SK-N-SH (cell line): ENCODE results near the gene TMSB4Y.

ENCODE experiments used
- CHD2 ChIP-seq: fragments of 150-350 bp; IDR thresholded peaks from 2 replicates; pipeline ENCODE4 v1.6.1; 2018; ENCODE audit warnings: low read length; ENCODE audit not compliant: partially characterized antibody
- CTCF ChIP-seq: fragments of 200-600 bp; sonication (generic); IDR thresholded peaks from 2 replicates; pipeline ENCODE4 v1.6.1; 2017; ENCODE audit warnings: antibody characterized with exemption, mild to moderate bottlenecking, moderate library complexity
- JUND ChIP-seq: IDR thresholded peaks from 2 replicates; pipeline ENCODE4 v1.4.0; 2012
- NRF1 ChIP-seq: IDR thresholded peaks from 2 replicates; pipeline ENCODE4 v1.6.1; 2012; ENCODE audit warnings: low read depth, mild to moderate bottlenecking, low read length
- POLR2AphosphoS5 ChIP-seq: IDR thresholded peaks from 2 replicates; pipeline ENCODE4 v1.6.1; 2012; ENCODE audit warnings: low read depth, low read length
- RAD21 ChIP-seq: IDR thresholded peaks from 2 replicates; pipeline ENCODE4 v1.6.1; 2012; ENCODE audit warnings: mild to moderate bottlenecking, low read length
- RCOR1 ChIP-seq: fragments of 150-350 bp; IDR thresholded peaks from 2 replicates; pipeline ENCODE4 v1.6.1; 2017; ENCODE audit warnings: antibody characterized with exemption, low read length
- RFX5 ChIP-seq: IDR thresholded peaks from 2 replicates; pipeline ENCODE4 v1.6.1; 2012; ENCODE audit warnings: mild to moderate bottlenecking, improper control_type of control experiment, low read length
- SIN3A ChIP-seq: IDR thresholded peaks from 2 replicates; pipeline ENCODE4 v1.6.1; 2012; ENCODE audit warnings: low read depth, mild to moderate bottlenecking, low read length, moderate library complexity, borderline replicate concordance
- TEAD4 ChIP-seq: IDR thresholded peaks from 2 replicates; pipeline ENCODE4 v1.4.0; 2012; ENCODE audit warnings: mild to moderate bottlenecking, borderline replicate concordance; ENCODE audit not compliant: insufficient read depth
- ZBTB33 ChIP-seq: IDR thresholded peaks from 2 replicates; pipeline ENCODE4 v1.4.0; 2012; ENCODE audit warnings: low read depth, borderline replicate concordance
- TF ChIP-seq, protein P1 (sequence below): IDR thresholded peaks from 2 replicates; pipeline ENCODE4 v1.6.1; 2012; ENCODE audit warnings: mild to moderate bottlenecking, low read depth, low read length, moderate library complexity
- TF ChIP-seq, protein P2 (sequence below): IDR thresholded peaks from 2 replicates; pipeline ENCODE4 v1.4.0; 2012; ENCODE audit warnings: low read depth
- TF ChIP-seq, protein P3 (sequence below): fragments of 150-350 bp; IDR thresholded peaks from 2 replicates; pipeline ENCODE4 v1.6.1; 2017; ENCODE audit warnings: antibody characterized with exemption, low read length, low read depth, borderline replicate concordance

DNA sequence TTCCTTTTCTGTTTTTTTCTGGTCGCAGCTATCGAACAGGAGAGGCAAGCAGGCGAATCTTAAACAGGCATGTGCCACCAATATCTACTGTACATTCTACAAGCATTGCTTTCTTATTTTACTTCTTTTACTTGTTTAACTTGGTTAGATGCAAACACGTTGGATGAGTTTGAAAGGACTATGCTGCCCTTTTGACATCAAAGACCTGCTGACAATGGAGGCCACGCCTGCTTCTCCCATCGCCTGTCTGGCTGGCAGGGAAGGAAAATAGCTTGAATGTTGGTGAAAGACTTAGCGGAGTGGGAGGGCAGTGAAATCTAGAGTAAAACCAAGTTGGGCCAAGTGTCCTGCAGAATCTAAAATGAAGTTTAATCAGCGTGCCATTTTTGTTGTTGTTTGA, 1.5 kb downstream of the TMSB4Y start:
- no peak for TF ChIP-seq CTCF
- no peak for TF ChIP-seq TEAD4
- TF ChIP-seq, protein P1, sequence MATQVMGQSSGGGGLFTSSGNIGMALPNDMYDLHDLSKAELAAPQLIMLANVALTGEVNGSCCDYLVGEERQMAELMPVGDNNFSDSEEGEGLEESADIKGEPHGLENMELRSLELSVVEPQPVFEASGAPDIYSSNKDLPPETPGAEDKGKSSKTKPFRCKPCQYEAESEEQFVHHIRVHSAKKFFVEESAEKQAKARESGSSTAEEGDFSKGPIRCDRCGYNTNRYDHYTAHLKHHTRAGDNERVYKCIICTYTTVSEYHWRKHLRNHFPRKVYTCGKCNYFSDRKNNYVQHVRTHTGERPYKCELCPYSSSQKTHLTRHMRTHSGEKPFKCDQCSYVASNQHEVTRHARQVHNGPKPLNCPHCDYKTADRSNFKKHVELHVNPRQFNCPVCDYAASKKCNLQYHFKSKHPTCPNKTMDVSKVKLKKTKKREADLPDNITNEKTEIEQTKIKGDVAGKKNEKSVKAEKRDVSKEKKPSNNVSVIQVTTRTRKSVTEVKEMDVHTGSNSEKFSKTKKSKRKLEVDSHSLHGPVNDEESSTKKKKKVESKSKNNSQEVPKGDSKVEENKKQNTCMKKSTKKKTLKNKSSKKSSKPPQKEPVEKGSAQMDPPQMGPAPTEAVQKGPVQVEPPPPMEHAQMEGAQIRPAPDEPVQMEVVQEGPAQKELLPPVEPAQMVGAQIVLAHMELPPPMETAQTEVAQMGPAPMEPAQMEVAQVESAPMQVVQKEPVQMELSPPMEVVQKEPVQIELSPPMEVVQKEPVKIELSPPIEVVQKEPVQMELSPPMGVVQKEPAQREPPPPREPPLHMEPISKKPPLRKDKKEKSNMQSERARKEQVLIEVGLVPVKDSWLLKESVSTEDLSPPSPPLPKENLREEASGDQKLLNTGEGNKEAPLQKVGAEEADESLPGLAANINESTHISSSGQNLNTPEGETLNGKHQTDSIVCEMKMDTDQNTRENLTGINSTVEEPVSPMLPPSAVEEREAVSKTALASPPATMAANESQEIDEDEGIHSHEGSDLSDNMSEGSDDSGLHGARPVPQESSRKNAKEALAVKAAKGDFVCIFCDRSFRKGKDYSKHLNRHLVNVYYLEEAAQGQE = no peak
- no peak for TF ChIP-seq POLR2AphosphoS5
- no peak for TF ChIP-seq NRF1
- TF ChIP-seq, protein P2, sequence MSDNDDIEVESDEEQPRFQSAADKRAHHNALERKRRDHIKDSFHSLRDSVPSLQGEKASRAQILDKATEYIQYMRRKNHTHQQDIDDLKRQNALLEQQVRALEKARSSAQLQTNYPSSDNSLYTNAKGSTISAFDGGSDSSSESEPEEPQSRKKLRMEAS = no peak
- no peak for TF ChIP-seq RCOR1
- TF ChIP-seq, protein P3, sequence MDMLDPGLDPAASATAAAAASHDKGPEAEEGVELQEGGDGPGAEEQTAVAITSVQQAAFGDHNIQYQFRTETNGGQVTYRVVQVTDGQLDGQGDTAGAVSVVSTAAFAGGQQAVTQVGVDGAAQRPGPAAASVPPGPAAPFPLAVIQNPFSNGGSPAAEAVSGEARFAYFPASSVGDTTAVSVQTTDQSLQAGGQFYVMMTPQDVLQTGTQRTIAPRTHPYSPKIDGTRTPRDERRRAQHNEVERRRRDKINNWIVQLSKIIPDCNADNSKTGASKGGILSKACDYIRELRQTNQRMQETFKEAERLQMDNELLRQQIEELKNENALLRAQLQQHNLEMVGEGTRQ = no peak
- no peak for TF ChIP-seq RFX5
- TF ChIP-seq ZBTB33 = no peak
- no peak for TF ChIP-seq SIN3A
- no peak for TF ChIP-seq JUND
- no peak for TF ChIP-seq RAD21
- no peak for TF ChIP-seq CHD2
